Psoas muscle (tissue), 8 donors: ENCODE data around the gene STX16. TPM values are rescaled to one million over a fixed set of nuclear protein-coding genes. Genes with fewer than 3 reads are reported as not detected.
A peak's percentile ranks its signal among the peaks of the same experiment; 100 is the strongest.

ENCODE experiments used
- ATAC-seq, 4 donors: fragments of 200-7000 bp; cut with Tn5 transposase; one replicate each; pipeline ENCODE4 v1.9.1; 2020; ENCODE audit warnings: moderate library complexity in 3 of 4, mild to moderate bottlenecking in 2 of 4
- DNase-seq, 2 donors: peaks; one replicate each; pipeline ENCODE4 v3.0.0-alpha.2; 2020
- H3K27ac ChIP-seq: fragments of 200-600 bp; one replicate; pipeline ENCODE4 v1.8.0; 2022
- H3K27me3 ChIP-seq, 3 donors: fragments of 200-600 bp in 1 of 3; one replicate each; pipeline versions ENCODE4 v1.6.1 to v1.8.0; 2013 to 2022; ENCODE audit warnings: low read length in 2 of 3, mild to moderate bottlenecking in 2 of 3, moderate library complexity in 1 of 3; ENCODE audit not compliant: insufficient read depth in 3 of 3
- H3K36me3 ChIP-seq, 2 donors: fragments of 200-600 bp in 1 of 2; one replicate each; pipeline versions ENCODE4 v1.6.1 to v1.8.0; 2013 to 2022; ENCODE audit warnings: low read depth in 1 of 2, mild to moderate bottlenecking in 1 of 2, moderate library complexity in 1 of 2; ENCODE audit not compliant: insufficient read depth in 1 of 2
- H3K4me1 ChIP-seq: fragments of 200-600 bp; one replicate; pipeline ENCODE4 v1.8.0; 2022
- H3K4me3 ChIP-seq: fragments of 200-600 bp; one replicate; pipeline ENCODE4 v1.8.0; 2022; ENCODE audit warnings: mild to moderate bottlenecking
- H3K9me3 ChIP-seq: fragments of 200-600 bp; one replicate; pipeline ENCODE4 v1.8.0; 2022
- CTCF ChIP-seq: fragments of 200-600 bp; IDR thresholded peaks from one replicate; pipeline ENCODE4 v1.8.0; 2022; ENCODE audit warnings: antibody characterized with exemption
- WGBS, 3 donors: extraction: QIAGEN DNeasy Blood & Tissue Kit; methylation state at CpG; one replicate each; pipeline versions ENCODE4 v1.1.6 to v1.1.7; 2013; 5-methylcytosine and 5-hydroxymethylcytosine counted together
- intact Hi-C, 2 donors: fragments of 100-400 bp; cut with DNase I; formaldehyde crosslinking; loops; one replicate each; pipeline versions ENCODE4 v1.11.0 to v1.14.2; 2022
- polyA plus RNA-seq, 3 donors: library from polyadenylated mRNA; stranded (reverse); fragments of 200-250 nt; gene quantifications; one replicate each; pipeline ENCODE4 v1.2.3, GENCODE V29; 2013
- total RNA-seq, 4 donors: library from RNA; stranded (reverse); fragmentation: NEBNext Ultra II Directional in 2 of 4; extraction: Animal tissue kit (Norgen Biotek cat#: 25700) in 2 of 4; gene quantifications; one replicate each; pipeline versions ENCODE4 v1.2.1 to v1.2.4, GENCODE V29; 2021 to 2023
- donor health status: healthy with polysubstance abuse.
- donor health status: DM: no; HTN: no; CAD: no; lungs with moderate emphysema.
- donor health status: Bipolar disorder and iron deficiency.
- donor health status: healthy.
- donor health status: DM: yes; HTN: yes; CAD: no.
- donor health status: DM: no; HTN: no; CAD: no.
- donor health status: DM: no; HTN: no; CAD: no.
- donor health status: DM: yes; HTN: yes; CAD: no.

Gene STX16
- total and polyA plus RNA-seq, 7 donors, result 17.5 to 58.1 (median 20.0) TPM

GRCh38 chr20:58719971-58720371 is 68.9 kb downstream of the STX16 start:
- DNase-seq (peak in 1 of 2 donors; percentile 32), ATAC-seq (no peak)
- intact Hi-C loops, result no loop called here
- TF ChIP-seq CTCF, result no peak
- Histone ChIP-seq H3K9me3 (no peaks in the 10 kb centered on the region), H3K27ac (no peak overlapping the region), H3K4me3 (no peak overlapping the region), H3K27me3 (peaks cover 0 to 27% (median 0%) of the 10 kb centered on the region in 3 donors), H3K4me1 (no peaks in the 10 kb centered on the region), H3K36me3 (peaks cover 0 to 12% of the 10 kb centered on the region in 2 donors)
- WGBS, 3 donors, result 17 to 23% (median 21%) methylated on average over 6 of the region's 6 CpGs

- H3K4me3 ChIP-seq, result no peak overlapping the region
- intact Hi-C loops, result no loop called here
- no peaks in the 10 kb centered on the region for H3K9me3 ChIP-seq
- peaks cover 0 to 27% (median 0%) of the 10 kb centered on the region in 3 donors for H3K27me3 ChIP-seq
- H3K36me3 ChIP-seq, result peaks cover 0 to 5% of the 10 kb centered on the region in 2 donors
- DNase-seq, result no peak
- no peak for TF ChIP-seq CTCF
- ATAC-seq, result no peak
- no peak overlapping the region for H3K27ac ChIP-seq
- 90 to 93% (median 93%) methylated on average over 14 of the region's 14 CpGs for WGBS, 3 donors
- no peaks in the 10 kb centered on the region for H3K4me1 ChIP-seq
These were observed 69.8 kb downstream of the STX16 start for GRCh38 chr20:58720890-58721289.

GRCh38 chr20:58721951-58722778 is 71.1 kb downstream of the STX16 start:
- Histone ChIP-seq H3K4me3 (no peak overlapping the region), H3K27ac (no peak overlapping the region), H3K27me3 (peaks cover 0 to 27% (median 0%) of the 10 kb centered on the region in 3 donors), H3K4me1 (no peaks in the 10 kb centered on the region), H3K9me3 (no peaks in the 10 kb centered on the region), H3K36me3 (no peaks in the 10 kb centered on the region)
- 52 to 60% (median 55%) methylated on average over 22 of the region's 22 CpGs for WGBS, 3 donors
- no peak for TF ChIP-seq CTCF
- DNase-seq (no peak), ATAC-seq (no peak)
- intact Hi-C loops, result no loop called here

GRCh38 chr20:58722877-58723627 is 72.0 kb downstream of the STX16 start:
- no peak for ATAC-seq

More at GRCh38 chr20:58722877-58723627, 72.0 kb downstream of the STX16 start:
- Histone ChIP-seq H3K4me3 (no peak overlapping the region), H3K4me1 (no peaks in the 10 kb centered on the region), H3K27me3 (peaks cover 0 to 27% (median 0%) of the 10 kb centered on the region in 3 donors), H3K9me3 (peaks cover 3% of the 10 kb centered on the region), H3K27ac (no peak overlapping the region), H3K36me3 (no peaks in the 10 kb centered on the region)
- no peak for TF ChIP-seq CTCF
- DNase-seq, result no peak
- intact Hi-C loops, result no loop called here
- WGBS, 3 donors, result 74 to 79% (median 76%) methylated on average over 9 of the region's 9 CpGs
